H9 (cell line): ENCODE measurements around the gene KANK2. TPM values are rescaled to one million over a fixed set of nuclear protein-coding genes. Genes with fewer than 3 reads are reported as not detected.
"Not testable (repeated sequence)": the region's sequence is repeated elsewhere in the genome, so short reads cannot be mapped to it uniquely, and the experiment has no call there.

Experiments used
- DNase-seq: peaks from one replicate; pipeline ENCODE4 v3.0.0-alpha.2; 2017
- H2AFZ ChIP-seq: one replicate; pipeline ENCODE4 v1.6.1; 2013; ENCODE audit warnings: mild to moderate bottlenecking, low read length, control low read depth, moderate library complexity
- H2AK5ac ChIP-seq: 2 replicates; pipeline ENCODE4 v1.6.1; 2013; ENCODE audit warnings: low read length, control low read depth, mixed read lengths; ENCODE audit not compliant: insufficient read length
- H2BK120ac ChIP-seq: one replicate; pipeline ENCODE4 v1.6.1; 2013; ENCODE audit warnings: low read depth, mild to moderate bottlenecking, low read length, control low read depth, inconsistent platforms; ENCODE audit not compliant: poor library complexity, severe bottlenecking
- H2BK12ac ChIP-seq: 2 replicates; pipeline ENCODE4 v1.6.1; 2013; ENCODE audit warnings: low read length, control low read depth, mixed read lengths, low read depth; ENCODE audit not compliant: insufficient read length
- H2BK15ac ChIP-seq: 2 replicates; pipeline ENCODE4 v1.6.1; 2013; ENCODE audit warnings: low read depth, low read length, control low read depth
- H2BK20ac ChIP-seq: one replicate; pipeline ENCODE4 v1.6.1; 2013; ENCODE audit warnings: low read depth, mild to moderate bottlenecking, low read length, control low read depth, inconsistent platforms; ENCODE audit not compliant: poor library complexity, severe bottlenecking
- H2BK5ac ChIP-seq: 2 replicates; pipeline ENCODE4 v1.6.1; 2013; ENCODE audit warnings: low read length, control low read depth, mixed read lengths; ENCODE audit not compliant: insufficient read length
- H3K14ac ChIP-seq: 2 replicates; pipeline ENCODE4 v1.6.1; 2013; ENCODE audit warnings: low read length, control low read depth; ENCODE audit not compliant: insufficient read depth
- H3K18ac ChIP-seq: 2 replicates; pipeline ENCODE4 v1.6.1; 2013; ENCODE audit warnings: low read depth, mild to moderate bottlenecking, mixed read lengths, low read length, control low read depth; ENCODE audit not compliant: insufficient read length
- H3K23ac ChIP-seq: 2 replicates; pipeline ENCODE4 v1.6.1; 2013; ENCODE audit warnings: low read length, control low read depth, mixed read lengths, low read depth; ENCODE audit not compliant: insufficient read length
- H3K23me2 ChIP-seq: 2 replicates; pipeline ENCODE4 v1.6.1; 2013; ENCODE audit warnings: low read depth, mild to moderate bottlenecking, mixed read lengths, low read length, control low read depth; ENCODE audit not compliant: insufficient read length, poor library complexity, severe bottlenecking
- H3K27ac ChIP-seq: 2 replicates; pipeline ENCODE4 v1.5.1; 2013; ENCODE audit warnings: low read length, control low read depth, mixed read lengths, low read depth; ENCODE audit not compliant: insufficient read length
- H3K27me3 ChIP-seq: 2 replicates; pipeline ENCODE4 v1.6.1; 2013; ENCODE audit warnings: low read length, control low read depth, inconsistent platforms; ENCODE audit not compliant: insufficient read depth
- H3K4ac ChIP-seq: 2 replicates; pipeline ENCODE4 v1.6.1; 2013; ENCODE audit warnings: low read depth, mild to moderate bottlenecking, control low read depth, inconsistent platforms, low read length, moderate library complexity
- H3K4me1 ChIP-seq: 2 replicates; pipeline ENCODE4 v1.6.1; 2013; ENCODE audit warnings: low read length, control low read depth, inconsistent platforms; ENCODE audit not compliant: insufficient read depth
- H3K4me2 ChIP-seq: 2 replicates; pipeline ENCODE4 v1.6.1; 2013; ENCODE audit warnings: low read length, control low read depth, mixed read lengths; ENCODE audit not compliant: insufficient read length, insufficient read depth
- H3K56ac ChIP-seq: 2 replicates; pipeline ENCODE4 v1.6.1; 2013; ENCODE audit warnings: low read depth, mild to moderate bottlenecking, mixed read lengths, low read length, control low read depth; ENCODE audit not compliant: insufficient read length
- H3K79me1 ChIP-seq: 2 replicates; pipeline ENCODE4 v1.6.1; 2013; ENCODE audit warnings: low read depth, mild to moderate bottlenecking, moderate library complexity, low read length, control low read depth, inconsistent platforms; ENCODE audit not compliant: insufficient read depth, poor library complexity, severe bottlenecking
- H3K79me2 ChIP-seq: 2 replicates; pipeline ENCODE4 v1.6.1; 2013; ENCODE audit warnings: low read length, control low read depth, inconsistent platforms; ENCODE audit not compliant: insufficient read depth
- H3K9ac ChIP-seq: 2 replicates; pipeline ENCODE4 v1.6.1; 2013; ENCODE audit warnings: low read length, control low read depth, mixed read lengths; ENCODE audit not compliant: insufficient read length; ENCODE audit errors: extremely low read depth
- H3K9me3 ChIP-seq: one replicate; pipeline ENCODE4 v1.6.1; 2013; ENCODE audit warnings: low read depth, low read length, inconsistent platforms; ENCODE audit not compliant: control insufficient read depth
- H3T11ph ChIP-seq: one replicate; pipeline ENCODE4 v1.6.1; 2013; ENCODE audit warnings: mild to moderate bottlenecking, low read length, control low read depth, inconsistent platforms
- H4K20me1 ChIP-seq: one replicate; pipeline ENCODE4 v1.6.1; 2013; ENCODE audit not compliant: control insufficient read depth, insufficient read length, insufficient read depth
- H4K5ac ChIP-seq: 2 replicates; pipeline ENCODE4 v1.6.1; 2013; ENCODE audit warnings: low read depth, mild to moderate bottlenecking, mixed read lengths, low read length, control low read depth; ENCODE audit not compliant: insufficient read length
- H4K8ac ChIP-seq: replicated peaks from 2 replicates; pipeline ENCODE4 v1.6.1; 2013; ENCODE audit warnings: low read length, control low read depth, mixed read lengths, low read depth; ENCODE audit not compliant: insufficient read length
- H4K91ac ChIP-seq: 2 replicates; pipeline ENCODE4 v1.6.1; 2013; ENCODE audit warnings: low read depth, mild to moderate bottlenecking, moderate library complexity, mixed read lengths, low read length, control low read depth; ENCODE audit not compliant: insufficient read length
- H3K27ac Mint-ChIP-seq, 3 experiments: 2 replicates in 2 of 3; 3 replicates in 1 of 3; pipeline ENCODE4 v1.8.0; 2020 to 2021; ENCODE audit warnings: mixed read lengths in 3 of 3, mild to moderate bottlenecking in 1 of 3, moderate library complexity in 1 of 3
- H3K27me3 Mint-ChIP-seq: 2 replicates; pipeline ENCODE4 v1.8.0; 2021; ENCODE audit warnings: low read depth, mild to moderate bottlenecking, moderate library complexity, mixed read lengths
- H3K36me3 Mint-ChIP-seq, 3 experiments: 2 replicates in 2 of 3; 3 replicates in 1 of 3; pipeline ENCODE4 v1.8.0; 2020 to 2021; ENCODE audit warnings: low read depth in 3 of 3, mixed read lengths in 3 of 3; ENCODE audit not compliant: insufficient read depth in 1 of 3
- H3K4me1 Mint-ChIP-seq, 2 experiments: 2 replicates each; pipeline ENCODE4 v1.8.0; 2020; ENCODE audit warnings: mixed read lengths in 2 of 2
- H3K4me3 Mint-ChIP-seq, 2 experiments: 2 replicates in 1 of 2; 3 replicates in 1 of 2; pipeline ENCODE4 v1.8.0; 2020 to 2021; ENCODE audit warnings: mild to moderate bottlenecking in 2 of 2, mixed read lengths in 2 of 2, moderate library complexity in 1 of 2
- H3K9me3 Mint-ChIP-seq, 2 experiments: 2 replicates in 1 of 2; 3 replicates in 1 of 2; pipeline ENCODE4 v1.8.0; 2020; ENCODE audit warnings: mild to moderate bottlenecking in 2 of 2, mixed read lengths in 2 of 2, moderate library complexity in 1 of 2
- WGBS: extraction: QIAGEN DNeasy Blood & Tissue Kit; methylation state at CpG from one replicate; pipeline ENCODE4 v1.1.7; 2013; ENCODE audit warnings: missing lambda C conversion rate, low lambda C conversion rate, mixed read lengths; ENCODE audit not compliant: insufficient read length; ENCODE audit errors: extremely low coverage; 5-methylcytosine and 5-hydroxymethylcytosine counted together
- total RNA-seq: library from RNA; stranded (reverse); gene quantifications from 2 replicates; pipeline ENCODE4 v1.2.1, GENCODE V29; 2021
- TF ChIP-seq, protein P1 (sequence below): fragments of 200-600 bp; sonication (generic); conservative IDR thresholded peaks from 3 replicates; pipeline ENCODE4 v1.8.0; 2021; ENCODE audit warnings: antibody characterized with exemption, mild to moderate bottlenecking

The KANK2 gene
- total RNA-seq, 1 experiment from 2014 or later, result 42.0 TPM

DNA sequence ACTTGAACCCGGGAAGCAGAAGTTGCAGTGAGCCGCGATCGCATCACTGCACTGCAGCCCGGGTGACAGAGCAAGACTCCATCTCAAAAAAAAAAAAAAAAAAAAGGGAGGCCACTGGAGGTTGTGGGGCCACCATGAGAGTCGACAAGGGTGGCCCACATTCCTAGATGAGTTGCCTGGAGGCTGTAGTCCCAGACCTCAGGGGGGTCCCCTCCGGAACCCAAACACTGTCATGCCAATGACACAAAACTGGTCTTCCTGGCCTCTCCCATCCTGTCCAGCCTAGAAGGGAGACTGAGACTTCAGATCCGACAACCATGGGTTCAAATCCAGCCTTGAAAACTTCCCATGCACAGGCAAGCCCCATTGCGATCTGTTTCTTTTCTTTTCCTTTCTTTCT, 56.4 kb downstream of the KANK2 start:
- WGBS, result no CpG with 5 or more reads among the region's 9 CpGs
- no peaks in the 10 kb centered on the region; the same call in 1 of the 2 replicates for H3K27me3 Mint-ChIP-seq
- Histone ChIP-seq H2AFZ (no peak overlapping the region), H4K20me1 (no peaks in the 10 kb centered on the region), H3K23me2 (no peaks in the 10 kb centered on the region), H3K9me3 (no peaks in the 10 kb centered on the region), H2BK120ac (no peak overlapping the region), H3K18ac (no peak overlapping the region), H2BK20ac (no peak overlapping the region), H2BK5ac (no peak overlapping the region), H3K23ac (no peak overlapping the region), H3K79me2 (no peaks in the 10 kb centered on the region), H3K27ac (no peak overlapping the region), H3K4ac (no peak overlapping the region), H2AK5ac (no peak overlapping the region), H3K9ac (no peak overlapping the region), H3K4me2 (no peak overlapping the region), H2BK12ac (no peak overlapping the region), H4K5ac (no peak overlapping the region), H4K8ac (no peak overlapping the region), H2BK15ac (no peak overlapping the region), H3K27me3 (no peaks in the 10 kb centered on the region), H3K14ac (no peak overlapping the region), H3K4me1 (no peaks in the 10 kb centered on the region; the same call in 1 of the 2 replicates), H3T11ph (no peak overlapping the region), H4K91ac (no peak overlapping the region), H3K56ac (no peak overlapping the region), H3K79me1 (no peaks in the 10 kb centered on the region)
- TF ChIP-seq, protein P1, sequence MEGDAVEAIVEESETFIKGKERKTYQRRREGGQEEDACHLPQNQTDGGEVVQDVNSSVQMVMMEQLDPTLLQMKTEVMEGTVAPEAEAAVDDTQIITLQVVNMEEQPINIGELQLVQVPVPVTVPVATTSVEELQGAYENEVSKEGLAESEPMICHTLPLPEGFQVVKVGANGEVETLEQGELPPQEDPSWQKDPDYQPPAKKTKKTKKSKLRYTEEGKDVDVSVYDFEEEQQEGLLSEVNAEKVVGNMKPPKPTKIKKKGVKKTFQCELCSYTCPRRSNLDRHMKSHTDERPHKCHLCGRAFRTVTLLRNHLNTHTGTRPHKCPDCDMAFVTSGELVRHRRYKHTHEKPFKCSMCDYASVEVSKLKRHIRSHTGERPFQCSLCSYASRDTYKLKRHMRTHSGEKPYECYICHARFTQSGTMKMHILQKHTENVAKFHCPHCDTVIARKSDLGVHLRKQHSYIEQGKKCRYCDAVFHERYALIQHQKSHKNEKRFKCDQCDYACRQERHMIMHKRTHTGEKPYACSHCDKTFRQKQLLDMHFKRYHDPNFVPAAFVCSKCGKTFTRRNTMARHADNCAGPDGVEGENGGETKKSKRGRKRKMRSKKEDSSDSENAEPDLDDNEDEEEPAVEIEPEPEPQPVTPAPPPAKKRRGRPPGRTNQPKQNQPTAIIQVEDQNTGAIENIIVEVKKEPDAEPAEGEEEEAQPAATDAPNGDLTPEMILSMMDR, result no peak
- H3K36me3 Mint-ChIP-seq, result peaks cover 7 to 10% (median 10%) of the 10 kb centered on the region in 3 experiments; a peak in 6 of 7 replicates
- no peak for DNase-seq
- H3K4me3 Mint-ChIP-seq, result no peak overlapping the region
- no peak overlapping the region for H3K27ac Mint-ChIP-seq
- peaks cover 22 to 27% of the 10 kb centered on the region in 2 experiments for H3K4me1 Mint-ChIP-seq
- H3K9me3 Mint-ChIP-seq, result no peaks in the 10 kb centered on the region

DNA sequence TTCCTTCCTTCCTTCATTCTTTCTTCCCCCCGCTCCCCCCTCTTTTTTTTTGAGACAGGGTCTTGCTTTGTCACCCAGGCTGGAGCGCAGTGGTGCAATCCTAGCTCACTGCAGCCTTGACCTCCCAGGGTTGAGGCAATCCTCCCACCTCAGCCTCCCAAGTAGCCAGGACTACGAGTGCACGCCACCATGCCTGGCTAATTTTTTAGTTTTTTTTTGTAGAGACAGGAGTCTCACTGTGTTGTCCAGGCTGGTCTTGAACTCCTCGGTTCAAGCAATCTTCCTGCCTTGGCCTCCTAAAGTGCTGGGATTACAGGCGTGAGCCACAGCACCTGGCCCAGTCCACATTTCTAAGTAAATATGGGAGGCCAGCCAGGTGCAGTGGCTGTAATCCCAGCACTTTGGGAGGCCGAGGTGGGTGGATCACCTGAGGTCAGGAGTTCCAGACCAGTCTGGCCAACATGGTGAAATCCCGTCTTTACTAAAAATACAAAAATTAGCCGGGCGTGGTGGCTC, 57.3 kb downstream of the KANK2 start:
- not testable (repeated sequence) for H3K79me2 ChIP-seq, H4K5ac ChIP-seq, H2BK120ac ChIP-seq, H4K20me1 ChIP-seq, H2AK5ac ChIP-seq, H3K27me3 ChIP-seq, H3K4me2 ChIP-seq, H3K36me3 Mint-ChIP-seq, H3T11ph ChIP-seq, H2AFZ ChIP-seq, H3K9me3 Mint-ChIP-seq, H3K9me3 ChIP-seq, H4K91ac ChIP-seq, H3K18ac ChIP-seq, H3K4ac ChIP-seq, H4K8ac ChIP-seq, H3K56ac ChIP-seq, H3K23ac ChIP-seq, H2BK12ac ChIP-seq, DNase-seq, H2BK15ac ChIP-seq, H3K9ac ChIP-seq, H3K4me1 ChIP-seq, H3K27me3 Mint-ChIP-seq, H3K4me3 Mint-ChIP-seq, H2BK5ac ChIP-seq, H3K79me1 ChIP-seq, H3K27ac Mint-ChIP-seq, H2BK20ac ChIP-seq, H3K14ac ChIP-seq, H3K27ac ChIP-seq, H3K23me2 ChIP-seq
- H3K4me1 Mint-ChIP-seq, result peaks cover 21 to 27% of the 10 kb centered on the region in 2 experiments
- no CpG with 5 or more reads among the region's 10 CpGs for WGBS
